GM12878 (cell line): ENCODE data around the gene TBL1XR1. TPM values are rescaled to one million over a fixed set of nuclear protein-coding genes. Genes with fewer than 3 reads are reported as not detected.
"Not testable (repeated sequence)": the region's sequence is repeated elsewhere in the genome, so short reads cannot be mapped to it uniquely, and the experiment has no call there.

Experiments
- ATAC-seq: fragments of 200-7000 bp; cut with Tn5 transposase; 3 replicates; pipeline ENCODE4 v1.9.1; 2020; ENCODE audit warnings: mild to moderate bottlenecking, moderate library complexity
- BruUV-seq: library from RNA; stranded (reverse); fragments of 400-500 nt; replicated peaks from 2 replicates; lab custom pipeline; 2021; lab: Mats Ljungman, UMichigan
- CTCF ChIA-PET: fragments of 300-600 bp; sonication (Branson Sonifier 250); formaldehyde crosslinking; extraction: SDS; loops from one replicate; lab custom pipeline; 2021; ENCODE audit warnings: inconsistent platforms; lab: Yijun Ruan, JAX
- POLR2A ChIA-PET: fragments of 350-600 bp; formaldehyde crosslinking; extraction: SDS; loops from one replicate; lab custom pipeline; 2021; ENCODE audit warnings: inconsistent platforms; lab: Charles Lee
- RAD21 ChIA-PET: fragments of 300-600 bp; sonication (Branson Sonifier 250); formaldehyde crosslinking; loops from one replicate; lab custom pipeline; 2023; ENCODE audit warnings: antibody characterized with exemption; ENCODE audit not compliant: unreplicated experiment; lab: Charles Lee
- SMC1A ChIA-PET: fragments of 300-600 bp; sonication (Branson Sonifier 250); formaldehyde crosslinking; loops from one replicate; lab custom pipeline; 2023; ENCODE audit not compliant: unreplicated experiment, uncharacterized antibody; lab: Charles Lee
- DNase-seq: peaks from one replicate; pipeline ENCODE4 v3.0.0-alpha.2; 2011; ENCODE audit warnings: low read depth, low spot score
- FAIRE-seq: peaks from 3 replicates; lab custom pipeline; 2011; peaks lifted over from hg19 to GRCh38; lab: Jason Lieb, UNC
- H2AFZ ChIP-seq: 2 replicates; pipeline ENCODE4 v1.6.0; 2011; ENCODE audit warnings: low read depth, low read length, control low read depth; ENCODE audit not compliant: control insufficient read depth
- H3K27ac ChIP-seq: 2 replicates; pipeline ENCODE4 v1.5.1; 2011; ENCODE audit warnings: control low read depth; ENCODE audit not compliant: control insufficient read depth, insufficient read depth
- H3K27me3 ChIP-seq, 2 experiments: replicated peaks in 1 of 2; 2 replicates each; pipeline versions ENCODE4 v1.6.0 to v1.6.1; 2011; ENCODE audit warnings: low read length in 1 of 2; ENCODE audit not compliant: control insufficient read depth in 2 of 2, insufficient read depth in 2 of 2
- H3K36me3 ChIP-seq, 2 experiments: 2 replicates each; pipeline ENCODE4 v1.5.1; 2011; ENCODE audit warnings: low read length in 1 of 2; ENCODE audit not compliant: control insufficient read depth in 2 of 2, insufficient read depth in 2 of 2
- H3K4me1 ChIP-seq: 2 replicates; pipeline ENCODE4 v1.6.1; 2011; ENCODE audit warnings: mild to moderate bottlenecking, low read length, moderate library complexity, mixed read lengths; ENCODE audit not compliant: control insufficient read depth, insufficient read depth
- H3K4me2 ChIP-seq: 2 replicates; pipeline ENCODE4 v1.6.0; 2011; ENCODE audit warnings: control low read depth; ENCODE audit not compliant: control insufficient read depth, insufficient read depth
- H3K4me3 ChIP-seq: fragments of 200-600 bp; sonication (generic); 2 replicates; pipeline ENCODE4 v1.5.1; 2016
- H3K79me2 ChIP-seq: 2 replicates; pipeline ENCODE4 v1.6.0; 2011; ENCODE audit warnings: low read length; ENCODE audit not compliant: control insufficient read depth, insufficient read depth
- H3K9ac ChIP-seq: 2 replicates; pipeline ENCODE4 v1.8.0; 2011; ENCODE audit warnings: low read length, control low read depth, mixed read lengths; ENCODE audit not compliant: control insufficient read depth, insufficient read depth
- H3K9me3 ChIP-seq: replicated peaks from 3 replicates; pipeline ENCODE4 v1.5.1; 2011; ENCODE audit warnings: mild to moderate bottlenecking, low read length; ENCODE audit not compliant: control insufficient read depth, insufficient read depth
- H4K20me1 ChIP-seq: 2 replicates; pipeline ENCODE4 v1.6.0; 2011; ENCODE audit not compliant: control insufficient read depth, insufficient read depth
- WGBS: methylation state at CpG from one replicate; pipeline ENCODE4 v1.1.6; 2016; ENCODE audit warnings: low lambda C conversion rate; ENCODE audit not compliant: insufficient replicate concordance, insufficient coverage; ENCODE audit errors: missing lambda C conversion rate; 5-methylcytosine and 5-hydroxymethylcytosine counted together
- in situ Hi-C: fragments of 300-500 bp; cut with MboI; formaldehyde crosslinking; loops from 9 replicates; pipeline ENCODE4 v1.14.3; 2018; ENCODE audit warnings: mixed read lengths
- intact Hi-C: fragments of 100-400 bp; cut with micrococcal nuclease; formaldehyde crosslinking; loops from one replicate; pipeline ENCODE4 v1.14.2; 2022; ENCODE audit not compliant: unreplicated experiment
- polyA plus RNA-seq, 11 experiments: library from polyadenylated mRNA; depleted of rRNA in 4 of 11; unstranded in 6 of 11; stranded (reverse) in 5 of 11; fragments of >200 nt; fragmentation: Nextera tagmentation in 4 of 11; fragmentation: Illumina TruSeq in 1 of 11; extraction: Ambion mirVana in 4 of 11; extraction: Trizol in 1 of 11; gene quantifications; 1 replicate in 1 of 11; 2 replicates in 10 of 11; pipeline versions ENCODE4 v1.2.1 to v1.2.3, GENCODE V29; 2011 to 2016; ENCODE audit warnings: inconsistent platforms in 2 of 11, missing spikeins in 2 of 11, low read depth in 1 of 11
- total RNA-seq, 4 experiments: library from RNA; depleted of rRNA in 3 of 4; stranded (reverse); fragments of >200 nt in 3 of 4; fragmentation: Illumina TruSeq in 1 of 4; extraction: Trizol in 1 of 4; gene quantifications; 2 replicates each; pipeline versions ENCODE4 v1.2.1 to v1.2.3, GENCODE V29; 2013 to 2021

Gene TBL1XR1
- total and polyA plus RNA-seq, 10 of the 15 experiments (the other 5 are each of a cell fraction or from before 2014, with no cell fraction given) = 13.0 to 115 (median 60.4) TPM

- intact Hi-C loops = loop anchor here (5.0 kb wide), 1 partner anchor 587 kb away; no protein-coding TSS in a partner anchor
- DNase-seq, FAIRE-seq, H3K4me3 ChIP-seq, RAD21 ChIA-PET, POLR2A ChIA-PET, ATAC-seq, H3K9me3 ChIP-seq, H3K4me1 ChIP-seq, H3K27me3 ChIP-seq, H4K20me1 ChIP-seq, BruUV-seq, H3K9ac ChIP-seq, in situ Hi-C loops, H2AFZ ChIP-seq, H3K36me3 ChIP-seq, H3K27ac ChIP-seq: not testable (repeated sequence)
- Histone ChIP-seq H3K79me2 (peaks cover 90% of the 10 kb centered on the region), H3K4me2 (peak overlapping the region; percentile 13; the same call in 1 of the 2 replicates)
- ChIA-PET CTCF (interaction anchor here (0.6 kb wide), 1 partner anchor 317 kb away, joined by 3 read pairs; no protein-coding TSS in a partner anchor), SMC1A (interaction anchor here (0.9 to 1.2 kb wide), 2 partner anchors 43 to 172 kb away, joined by 3 read pairs; no protein-coding TSS in a partner anchor)
- WGBS = 99% methylated on average over 5 of the region's 5 CpGs
Observed at GRCh38 chr3:177190184-177190583, 7.1 kb downstream of the TBL1XR1 start.

GRCh38 chr3:177188325-177188724, 9.0 kb downstream of the TBL1XR1 start:
- H4K20me1 ChIP-seq, H3K9ac ChIP-seq, intact Hi-C loops, H3K4me3 ChIP-seq, ATAC-seq, CTCF ChIA-PET, FAIRE-seq, H3K27me3 ChIP-seq, H3K27ac ChIP-seq, H3K4me2 ChIP-seq, H2AFZ ChIP-seq, DNase-seq, POLR2A ChIA-PET, H3K9me3 ChIP-seq, H3K36me3 ChIP-seq, in situ Hi-C loops, BruUV-seq: not testable (repeated sequence)
- ChIA-PET SMC1A (interaction anchor here (1.1 kb wide), 1 partner anchor 173 kb away, joined by 3 read pairs; no protein-coding TSS in a partner anchor), RAD21 (interaction anchor here (1.2 kb wide), 1 partner anchor 78 kb away, joined by 3 read pairs; no protein-coding TSS in a partner anchor)
- 96% methylated on average over 4 of the region's 4 CpGs for WGBS
- Histone ChIP-seq H3K4me1 (peaks cover 11% of the 10 kb centered on the region), H3K79me2 (peaks cover 90% of the 10 kb centered on the region)
